HCT116 (cell line): ENCODE measurements around the gene APOBEC3A. TPM values are rescaled to one million over a fixed set of nuclear protein-coding genes. Genes with fewer than 3 reads are reported as not detected.

Experiments used
- ATAC-seq: fragments of 200-7000 bp; cut with Tn5 transposase; 2 replicates; pipeline ENCODE4 v1.9.1; 2020; ENCODE audit warnings: mild to moderate bottlenecking, moderate library complexity
- BruUV-seq: library from RNA; stranded (reverse); fragments of 400-500 nt; replicated peaks from 2 replicates; lab custom pipeline; 2021; lab: Mats Ljungman, UMichigan
- CTCF ChIA-PET: fragments of 300-600 bp; sonication (Branson Sonifier 250); formaldehyde crosslinking; loops from one replicate; lab custom pipeline; 2021; ENCODE audit warnings: antibody characterized with exemption; lab: Charles Lee
- POLR2A ChIA-PET: fragments of 300-600, 350-600 bp; sonication (Branson Sonifier 250); formaldehyde crosslinking; loops from one replicate; lab custom pipeline; 2021; ENCODE audit warnings: antibody characterized with exemption; lab: Charles Lee
- RAD21 ChIA-PET, 2 experiments: fragments of 300-600 bp; sonication (Branson Sonifier 250); formaldehyde crosslinking; loops; one replicate each; lab custom pipeline; 2023; ENCODE audit warnings: low total read pairs in 2 of 2; ENCODE audit not compliant: uncharacterized antibody in 2 of 2, unreplicated experiment in 2 of 2, low non-redundant PET in 1 of 2; lab: Charles Lee
- DNase-seq: peaks from one replicate; pipeline ENCODE4 v3.0.0-alpha.2; 2010; ENCODE audit warnings: low read depth, low spot score
- H2AFZ ChIP-seq: fragments of 200-600 bp; shearing (Covaris generic), sonication (generic); 2 replicates; pipeline ENCODE4 v1.6.1; 2017; ENCODE audit warnings: low read depth, mixed run types, mixed read lengths, antibody characterized with exemption, low read length; ENCODE audit not compliant: poor library complexity, severe bottlenecking
- H3K27ac ChIP-seq: 2 replicates; pipeline ENCODE4 v1.5.1; 2012; ENCODE audit warnings: low read depth, low read length
- H3K27me3 ChIP-seq: fragments of 200-600 bp; sonication (generic); 2 replicates; pipeline ENCODE4 v1.6.1; 2016; ENCODE audit warnings: mixed run types, low read length, mixed read lengths; ENCODE audit not compliant: insufficient read depth
- H3K36me3 ChIP-seq, 2 experiments: fragments of 200-500 bp in 1 of 2; fragments of 200-600 bp in 1 of 2; sonication (Bioruptor generic) in 1 of 2; sonication (generic) in 1 of 2; 2 replicates each; pipeline versions ENCODE4 v1.5.1 to v1.6.1; 2014 to 2016; ENCODE audit warnings: low read length in 2 of 2, inconsistent platforms in 1 of 2, mixed read lengths in 1 of 2, mixed run types in 1 of 2; ENCODE audit not compliant: insufficient read depth in 2 of 2, control insufficient read depth in 1 of 2
- H3K4me1 ChIP-seq, 2 experiments: fragments of 200-600 bp in 1 of 2; sonication (generic) in 1 of 2; 2 replicates each; pipeline versions ENCODE4 v1.5.1 to v1.6.1; 2012 to 2017; ENCODE audit warnings: low read length in 2 of 2, inconsistent platforms in 1 of 2, mild to moderate bottlenecking in 1 of 2, mixed read lengths in 1 of 2, mixed run types in 1 of 2, moderate library complexity in 1 of 2; ENCODE audit not compliant: insufficient read depth in 2 of 2, control insufficient read depth in 1 of 2
- H3K4me2 ChIP-seq: fragments of 200-600 bp; sonication (generic); 2 replicates; pipeline ENCODE4 v1.6.1; 2017; ENCODE audit warnings: mixed run types, low read length, mixed read lengths
- H3K4me3 ChIP-seq, 2 experiments: fragments of 200-600 bp in 1 of 2; sonication (generic) in 1 of 2; replicated peaks in 1 of 2; 2 replicates each; pipeline ENCODE4 v1.5.1; 2011 to 2016; ENCODE audit warnings: low read length in 2 of 2, control low read depth in 1 of 2, low read depth in 1 of 2, mild to moderate bottlenecking in 1 of 2, mixed read lengths in 1 of 2, mixed run types in 1 of 2
- H3K79me2 ChIP-seq: fragments of 200-600 bp; sonication (generic); 2 replicates; pipeline ENCODE4 v1.6.1; 2017; ENCODE audit warnings: mild to moderate bottlenecking, mixed run types, low read length, moderate library complexity, mixed read lengths; ENCODE audit not compliant: insufficient read depth
- H3K9ac ChIP-seq: fragments of 200-600 bp; sonication (generic); 2 replicates; pipeline ENCODE4 v1.6.1; 2016; ENCODE audit warnings: low read length, mixed read lengths
- H3K9me2 ChIP-seq: fragments of 200-600 bp; sonication (generic), shearing (Covaris generic); 2 replicates; pipeline ENCODE4 v1.6.1; 2017; ENCODE audit warnings: mixed run types, mild to moderate bottlenecking, moderate library complexity; ENCODE audit not compliant: insufficient read depth
- H3K9me3 ChIP-seq, 2 experiments: fragments of 200-500 bp in 1 of 2; fragments of 200-600 bp in 1 of 2; sonication (Bioruptor generic) in 1 of 2; sonication (generic) in 1 of 2; 2 replicates each; pipeline ENCODE4 v1.6.1; 2014 to 2017; ENCODE audit warnings: low read length in 2 of 2, mixed read lengths in 2 of 2, inconsistent platforms in 1 of 2, low read depth in 1 of 2, mild to moderate bottlenecking in 1 of 2, mixed run types in 1 of 2, moderate library complexity in 1 of 2; ENCODE audit not compliant: control insufficient read depth in 1 of 2, insufficient read depth in 1 of 2
- H4K20me1 ChIP-seq: fragments of 200-600 bp; sonication (generic), shearing (Covaris generic); 2 replicates; pipeline ENCODE4 v1.6.1; 2017; ENCODE audit warnings: mixed run types, mild to moderate bottlenecking, moderate library complexity; ENCODE audit not compliant: insufficient read depth
- CTCF ChIP-seq, 3 experiments: fragments of 200-600 bp in 1 of 3; sonication (generic) in 1 of 3; IDR thresholded peaks in 2 of 3; conservative IDR thresholded peaks in 1 of 3; 2 replicates each; pipeline ENCODE4 v1.5.1; 2012 to 2017; ENCODE audit warnings: low read depth in 2 of 3, low read length in 2 of 3, antibody characterized with exemption in 1 of 3, borderline replicate concordance in 1 of 3, control low read depth in 1 of 3, mild to moderate bottlenecking in 1 of 3, mixed read lengths in 1 of 3, mixed run types in 1 of 3, moderate library complexity in 1 of 3; ENCODE audit not compliant: insufficient read depth in 1 of 3
- EGR1 ChIP-seq: IDR thresholded peaks from 2 replicates; pipeline ENCODE4 v1.6.1; 2012; ENCODE audit warnings: low read depth
- ELF1 ChIP-seq: IDR thresholded peaks from 2 replicates; pipeline ENCODE4 v1.6.1; 2012; ENCODE audit warnings: low read depth, borderline replicate concordance
- JUND ChIP-seq: IDR thresholded peaks from 2 replicates; pipeline ENCODE4 v1.6.1; 2012
- POLR2A ChIP-seq: IDR thresholded peaks from 2 replicates; pipeline ENCODE4 v1.7.0; 2011; ENCODE audit warnings: borderline replicate concordance; ENCODE audit not compliant: insufficient read depth, insufficient read length; ENCODE audit errors: extremely low read depth
- POLR2AphosphoS5 ChIP-seq: IDR thresholded peaks from 2 replicates; pipeline ENCODE4 v1.6.1; 2011; ENCODE audit warnings: mild to moderate bottlenecking, low read depth, low read length, moderate library complexity
- RAD21 ChIP-seq: IDR thresholded peaks from 2 replicates; pipeline ENCODE4 v1.6.1; 2012; ENCODE audit warnings: low read depth, mild to moderate bottlenecking
- REST ChIP-seq: IDR thresholded peaks from 2 replicates; pipeline ENCODE4 v1.6.1; 2012; ENCODE audit warnings: low read depth
- TCF7L2 ChIP-seq: IDR thresholded peaks from 2 replicates; pipeline ENCODE4 v1.7.0; 2011; ENCODE audit warnings: borderline replicate concordance, inconsistent platforms; ENCODE audit not compliant: insufficient read depth, insufficient read length; ENCODE audit errors: extremely low read depth
- YY1 ChIP-seq: IDR thresholded peaks from 2 replicates; pipeline ENCODE4 v1.6.1; 2011; ENCODE audit warnings: low read length, low read depth, moderate library complexity, mild to moderate bottlenecking; ENCODE audit not compliant: insufficient replicate concordance; ENCODE audit errors: extremely low read depth
- ZFX ChIP-seq: fragments of 450-650 bp; IDR thresholded peaks from 2 replicates; pipeline ENCODE4 v1.6.1; 2017
- intact Hi-C: fragments of 100-400 bp; cut with micrococcal nuclease; formaldehyde crosslinking; loops from 2 replicates; pipeline ENCODE4 v1.10.0; 2022
- total RNA-seq: library from RNA; stranded (reverse); gene quantifications from one replicate; pipeline ENCODE4 v1.2.1, GENCODE V29; 2021; ENCODE audit not compliant: unreplicated experiment
- TF ChIP-seq, protein P1 (sequence below): IDR thresholded peaks from 2 replicates; pipeline ENCODE4 v1.6.1; 2012
- TF ChIP-seq, protein P2 (sequence below): IDR thresholded peaks from 2 replicates; pipeline ENCODE4 v1.6.1; 2012

The APOBEC3A gene
- total RNA-seq, 1 experiment from 2014 or later, result not detected

DNA sequence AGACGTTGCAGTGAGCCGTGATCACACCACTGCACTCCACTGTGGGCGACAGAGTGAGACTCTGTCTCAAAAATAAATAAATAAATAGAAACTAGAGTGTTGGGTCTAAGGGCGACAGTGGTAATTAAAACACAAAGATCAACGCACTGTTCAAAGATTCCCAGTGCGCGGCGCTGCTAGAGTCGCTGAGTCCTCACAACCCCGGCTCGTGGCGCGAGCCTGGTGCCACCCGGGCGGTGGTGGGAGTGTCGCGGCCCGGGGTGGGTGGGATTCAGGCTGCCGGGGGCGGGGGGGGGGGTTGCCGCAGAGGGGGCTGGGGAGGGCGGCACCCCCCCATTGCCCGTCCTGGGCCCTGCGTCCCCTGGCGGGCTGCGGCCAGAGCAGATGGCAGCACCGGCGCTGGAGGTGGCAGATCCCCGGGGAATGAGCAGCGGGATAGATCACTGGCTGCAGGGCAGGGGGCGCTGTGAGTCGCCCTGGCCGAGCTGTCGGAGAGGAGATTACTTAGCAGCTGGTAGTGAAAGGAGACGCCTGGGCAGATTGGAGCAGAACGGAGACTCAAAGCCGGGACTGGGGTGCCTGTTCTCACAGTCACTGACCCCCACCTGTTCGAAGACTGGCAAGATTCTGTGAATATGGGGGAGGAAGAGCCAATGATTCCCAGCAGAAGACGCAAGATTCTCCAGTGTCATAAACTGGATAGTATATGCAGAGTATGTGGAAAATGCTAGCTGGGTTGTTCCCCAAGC, 30.2 kb upstream of the APOBEC3A start:
- Histone ChIP-seq H3K4me1 (peaks cover 41 to 53% of the 10 kb centered on the region in 2 experiments), H3K27ac (peak overlapping the region; percentile 48), H3K36me3 (no peaks in the 10 kb centered on the region), H3K9ac (peak overlapping the region; percentile 23), H3K4me2 (peak overlapping the region; percentile 69), H3K9me3 (no peaks in the 10 kb centered on the region), H4K20me1 (no peaks in the 10 kb centered on the region), H3K79me2 (no peaks in the 10 kb centered on the region), H3K27me3 (no peaks in the 10 kb centered on the region), H3K4me3 (peak overlapping the region; percentile 29 to 46), H2AFZ (peak overlapping the region; percentile 51), H3K9me2 (no peaks in the 10 kb centered on the region)
- peak; percentile 74 for DNase-seq
- ChIA-PET POLR2A (interaction anchor here (0.6 to 1.2 kb wide), 3 partner anchors 55 to 253 kb away, joined by 3 read pairs; partner anchors contain the start of gene APOBEC3B), CTCF (interaction anchor here (0.6 to 1.8 kb wide), 13 partner anchors 9 to 158 kb away, joined by 3 to 13 read pairs (median 4); no protein-coding TSS in a partner anchor), RAD21 (interaction anchor here (0.7 to 1.2 kb wide), 5 partner anchors 53 to 161 kb away, joined by 3 to 5 read pairs (median 3); no protein-coding TSS in a partner anchor)
- intact Hi-C loops, result loop anchor here (1.0 to 5.0 kb wide), 2 partner anchors 76 to 190 kb away; no protein-coding TSS in a partner anchor
- BruUV-seq, result no TSS peak
- no peak for TF ChIP-seq POLR2A
- no peak for TF ChIP-seq ZFX
- TF ChIP-seq, protein P1, sequence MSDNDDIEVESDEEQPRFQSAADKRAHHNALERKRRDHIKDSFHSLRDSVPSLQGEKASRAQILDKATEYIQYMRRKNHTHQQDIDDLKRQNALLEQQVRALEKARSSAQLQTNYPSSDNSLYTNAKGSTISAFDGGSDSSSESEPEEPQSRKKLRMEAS, result peak; percentile 56; the same call in 1 of the 2 replicates
- no peak for TF ChIP-seq JUND
- TF ChIP-seq TCF7L2, result peak; percentile 56
- TF ChIP-seq, protein P2, sequence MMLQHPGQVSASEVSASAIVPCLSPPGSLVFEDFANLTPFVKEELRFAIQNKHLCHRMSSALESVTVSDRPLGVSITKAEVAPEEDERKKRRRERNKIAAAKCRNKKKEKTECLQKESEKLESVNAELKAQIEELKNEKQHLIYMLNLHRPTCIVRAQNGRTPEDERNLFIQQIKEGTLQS, result no peak
- TF ChIP-seq POLR2AphosphoS5, result peak; percentile 36; the same call in 1 of the 2 replicates
- peak; percentile 66 for TF ChIP-seq RAD21
- TF ChIP-seq EGR1, result no peak
- no peak for TF ChIP-seq ELF1
- TF ChIP-seq REST, result no peak
- no peak for TF ChIP-seq YY1
- peak; percentile 77 to 90 (median 85) for TF ChIP-seq CTCF (IDR thresholded peaks at IDR 0.05 in 2 of 3, conservative IDR thresholded peaks at IDR 0.05 in 1 of 3; ENCODE audit: borderline replicate concordance in 1 of 3, insufficient read depth in 1 of 3, low read depth in 2 of 3, low read length in 2 of 3)
- ATAC-seq, result peak; percentile 75
